HuH-7 (cell line): ENCODE data around the gene GP9.
"Not testable (repeated sequence)": the region's sequence is repeated elsewhere in the genome, so short reads cannot be mapped to it uniquely, and the experiment has no call there.

Experiments used
- DNase-seq: peaks from one replicate; pipeline ENCODE4 v3.0.0; 2011; ENCODE audit warnings: low spot score

GP9 gene

DNA sequence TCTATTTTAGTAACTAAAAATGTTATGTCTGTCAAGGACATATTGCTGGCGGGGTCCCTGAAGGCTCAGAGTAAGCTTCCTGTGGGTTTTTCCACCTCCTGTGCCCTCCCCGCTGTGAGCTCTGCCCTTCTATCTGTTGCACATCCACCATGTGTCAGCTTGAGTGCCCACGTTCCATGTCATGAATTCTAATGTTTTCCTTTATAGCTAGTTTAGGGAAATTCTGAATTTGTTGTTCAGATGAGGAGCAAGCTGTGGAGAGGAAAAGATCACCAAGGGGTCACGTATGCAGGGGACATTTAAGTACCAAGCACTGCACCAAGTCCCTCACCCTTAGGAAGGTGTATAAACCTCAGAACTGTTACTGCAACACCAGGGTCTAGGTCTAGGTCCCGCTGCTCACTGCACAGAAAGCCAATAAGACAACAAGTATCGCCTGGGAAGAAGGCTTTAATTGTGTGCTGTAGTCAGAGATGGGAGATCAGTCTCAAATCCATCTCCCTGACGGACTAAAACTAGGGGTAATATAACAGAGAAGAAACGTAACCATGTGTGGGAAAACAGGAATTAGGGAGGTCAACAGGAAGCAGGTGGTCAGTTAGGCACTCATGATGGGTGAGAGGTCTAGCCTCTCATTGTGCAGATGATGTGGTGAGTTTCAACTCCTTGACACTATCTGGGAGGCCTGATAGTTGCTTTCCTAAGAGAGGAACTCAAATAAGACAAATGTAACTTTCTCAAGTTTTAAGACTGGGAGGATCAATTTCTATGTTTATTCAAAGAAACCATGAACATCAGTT lies 9.7 kb downstream of the GP9 start:
- no peak for DNase-seq

DNA sequence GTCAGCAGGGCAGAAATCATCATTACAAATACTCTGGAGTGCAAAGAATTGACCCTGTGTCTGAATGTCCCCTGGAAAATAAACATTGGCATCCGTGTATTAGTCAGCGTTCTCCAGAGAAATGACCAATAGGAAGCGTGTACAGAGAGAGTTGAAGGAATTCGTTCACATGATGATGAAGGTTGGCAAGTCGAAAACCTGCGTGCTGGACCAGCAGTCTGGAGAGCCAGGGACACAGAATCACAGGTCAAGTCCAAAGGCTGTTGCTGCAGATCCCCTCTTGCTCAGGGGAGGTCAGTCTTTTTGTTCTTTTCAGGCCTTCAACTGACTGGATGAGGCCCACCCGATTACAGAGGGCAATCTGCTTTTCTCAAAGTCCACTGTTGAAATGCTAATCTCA lies 16.6 kb downstream of the GP9 start:
- DNase-seq = no peak

DNA sequence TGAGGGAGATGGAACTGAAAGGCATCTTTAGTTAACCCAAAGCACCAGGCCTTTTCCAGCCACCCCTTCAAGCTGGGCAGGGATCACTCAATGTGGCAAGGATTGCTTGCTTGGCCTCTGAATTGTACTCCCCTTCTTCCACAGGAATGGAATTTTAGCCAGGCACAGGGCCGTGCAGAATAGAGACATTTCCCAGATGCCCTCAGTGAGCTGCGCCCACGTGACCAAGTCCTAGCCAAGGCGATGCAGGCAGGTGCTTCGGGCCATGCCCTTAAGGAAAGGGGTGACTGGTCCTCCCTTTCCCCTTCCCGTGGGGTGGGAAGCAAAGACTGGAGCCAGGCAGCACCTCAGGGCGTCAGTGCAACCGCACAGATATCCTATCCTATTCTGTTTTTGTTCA lies 17.9 kb downstream of the GP9 start:
- no peak for DNase-seq

- no peak for DNase-seq
Observed at GRCh38 chr3:129081503-129081902, 20.9 kb downstream of the GP9 start.

DNA sequence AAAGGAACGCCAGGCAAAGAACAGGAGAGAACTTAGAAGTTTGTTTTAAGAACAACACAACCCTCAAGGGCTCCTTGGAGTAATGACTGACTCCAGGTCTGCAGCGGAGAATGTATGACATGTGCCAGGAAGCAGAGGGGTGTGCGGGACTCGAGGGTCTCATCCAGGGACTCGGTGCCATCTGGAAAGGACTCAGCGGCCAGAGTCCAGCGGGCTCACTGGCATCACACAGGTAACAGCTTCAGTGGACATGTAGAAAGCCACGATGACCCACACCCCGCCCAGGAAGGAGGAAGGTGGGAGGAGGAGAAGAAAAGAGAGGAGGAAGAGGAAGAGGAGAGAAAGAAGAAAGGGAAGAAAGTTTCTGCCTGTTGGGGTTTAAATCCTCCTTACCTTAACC lies 21.4 kb downstream of the GP9 start:
- DNase-seq = no peak

- no peak for DNase-seq
Observed at GRCh38 chr3:129084501-129084900, 23.9 kb downstream of the GP9 start.

DNA sequence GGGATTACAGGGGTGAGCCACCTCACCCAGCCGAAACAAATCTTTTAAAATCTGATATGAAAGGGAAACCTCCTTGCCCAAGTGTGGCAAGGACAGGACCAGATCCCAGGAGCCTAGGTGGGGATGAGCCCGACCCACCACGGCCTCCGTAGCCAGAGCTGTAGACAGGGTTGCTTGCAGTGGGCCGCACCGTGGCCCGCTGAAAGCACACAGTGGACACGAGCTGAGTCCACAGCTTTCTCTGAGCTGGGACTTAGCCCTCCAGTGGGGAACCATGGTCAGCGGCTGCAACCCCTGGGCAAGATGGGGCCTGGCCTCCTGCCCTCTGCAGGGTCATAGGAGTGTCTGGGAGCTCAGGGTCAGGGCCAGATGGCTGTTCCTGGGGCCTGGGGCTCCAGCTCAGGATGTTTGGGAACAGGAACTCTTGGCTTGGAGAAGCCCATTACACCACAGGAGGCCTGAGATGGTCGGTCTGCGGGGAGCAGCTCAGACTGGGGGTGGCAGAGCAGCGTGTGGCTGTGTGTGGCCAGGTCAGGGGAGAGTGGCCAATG lies 24.7 kb downstream of the GP9 start:
- no peak for DNase-seq

DNA sequence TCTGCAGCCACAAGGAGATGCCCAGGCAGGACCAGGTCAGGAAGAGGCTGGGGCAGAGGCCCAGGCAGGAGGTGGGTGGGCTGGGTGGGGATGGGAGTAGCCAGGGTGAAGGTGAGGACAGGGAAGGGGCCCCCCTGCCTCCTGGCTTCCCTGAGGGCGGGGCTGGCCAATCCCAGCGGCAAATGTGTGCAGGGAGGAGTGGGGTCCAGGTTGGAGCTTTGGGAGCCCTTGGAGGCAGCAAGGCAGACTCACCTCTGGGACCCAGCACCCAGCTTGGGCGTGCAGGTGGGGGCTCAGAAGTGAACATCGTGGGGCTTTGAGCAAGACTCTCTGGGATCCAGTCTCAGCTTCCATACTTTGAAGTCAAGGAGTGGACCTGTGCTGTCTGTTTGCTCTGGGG lies 25.2 kb downstream of the GP9 start:
- DNase-seq = no peak

- no peak for DNase-seq
Observed at GRCh38 chr3:129087138-129087702, 26.6 kb downstream of the GP9 start.

- not testable (repeated sequence) for DNase-seq
Observed at GRCh38 chr3:129087904-129088303, 27.3 kb downstream of the GP9 start.

GRCh38 chr3:129088312-129088711 lies 27.7 kb downstream of the GP9 start:
- not testable (repeated sequence) for DNase-seq

- no peak for DNase-seq
Observed at GRCh38 chr3:129095285-129095684, 34.7 kb downstream of the GP9 start.

- no peak for DNase-seq
Observed at GRCh38 chr3:129100274-129100673, 39.7 kb downstream of the GP9 start.

- no peak for DNase-seq
Observed at GRCh38 chr3:129101370-129102138, 41.0 kb downstream of the GP9 start.

GRCh38 chr3:129103296-129103695 lies 42.7 kb downstream of the GP9 start:
- DNase-seq = no peak

DNA sequence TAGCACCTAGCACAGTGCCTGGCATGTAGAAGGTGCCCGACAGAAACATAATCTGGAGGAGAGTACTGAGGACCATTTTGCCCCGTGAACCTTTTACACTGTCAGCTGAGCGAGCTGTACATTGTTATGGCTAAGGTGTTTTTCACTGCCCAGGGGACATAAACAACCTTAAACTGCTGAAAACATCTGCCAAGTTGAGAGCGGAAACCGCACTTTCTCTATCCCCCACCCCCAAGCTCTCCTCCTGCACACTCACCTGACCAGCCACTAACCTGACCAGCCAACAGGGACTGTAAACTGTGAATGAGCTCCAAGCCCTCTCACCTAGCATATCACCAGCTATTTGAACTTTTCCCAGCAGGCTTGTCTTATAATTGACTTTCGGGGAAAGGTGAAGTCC lies 43.5 kb downstream of the GP9 start:
- DNase-seq = no peak

DNA sequence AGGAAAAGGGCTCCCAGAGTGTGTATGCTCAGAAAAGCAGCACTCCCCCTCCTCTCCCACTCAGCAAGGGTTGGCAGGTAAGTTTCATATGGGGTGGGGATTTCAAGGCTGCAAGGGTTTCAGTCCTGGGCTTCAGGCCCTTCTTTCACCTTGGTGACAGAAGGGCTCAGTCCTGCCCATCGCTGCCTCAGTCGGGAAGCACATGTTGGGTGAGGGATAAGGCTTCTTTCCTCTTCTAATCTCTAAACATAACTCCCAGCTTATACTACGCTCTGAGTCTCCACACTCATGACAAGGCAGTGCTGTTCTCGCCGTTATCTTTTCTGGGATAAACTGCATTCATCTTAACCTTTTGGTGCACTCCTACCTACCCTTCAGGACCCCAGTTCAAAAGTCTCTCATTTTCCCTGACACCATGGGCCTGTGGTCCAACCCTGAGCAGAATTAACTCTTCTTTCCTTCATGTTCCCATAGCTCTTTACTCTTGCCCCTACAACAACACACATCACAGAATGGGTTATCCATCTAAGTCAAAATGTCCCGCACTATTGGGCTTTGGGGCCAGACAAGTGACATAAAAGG lies 44.0 kb downstream of the GP9 start:
- DNase-seq = no peak

DNA sequence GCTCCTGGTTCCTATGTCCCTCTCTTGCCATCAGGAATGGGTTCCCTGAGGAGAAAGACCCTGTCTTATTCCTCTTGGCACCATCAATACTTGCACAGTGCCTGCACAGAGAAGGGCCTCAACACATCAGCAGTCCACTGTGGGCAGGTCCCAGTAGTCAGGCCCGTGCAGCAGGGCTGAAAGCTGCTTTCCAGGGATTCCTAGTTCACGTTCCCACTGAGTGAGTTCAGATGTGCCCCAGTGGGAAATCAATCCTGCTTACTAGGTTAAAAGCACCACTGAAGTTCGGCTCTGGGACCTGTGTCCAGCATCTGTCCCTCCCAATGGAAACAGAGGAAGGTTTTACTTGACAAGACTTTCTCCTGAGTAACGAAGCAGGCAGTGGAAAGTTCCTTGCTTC lies 45.3 kb downstream of the GP9 start:
- DNase-seq = no peak

- DNase-seq = no peak
Observed at GRCh38 chr3:129106320-129106719, 45.7 kb downstream of the GP9 start.

DNA sequence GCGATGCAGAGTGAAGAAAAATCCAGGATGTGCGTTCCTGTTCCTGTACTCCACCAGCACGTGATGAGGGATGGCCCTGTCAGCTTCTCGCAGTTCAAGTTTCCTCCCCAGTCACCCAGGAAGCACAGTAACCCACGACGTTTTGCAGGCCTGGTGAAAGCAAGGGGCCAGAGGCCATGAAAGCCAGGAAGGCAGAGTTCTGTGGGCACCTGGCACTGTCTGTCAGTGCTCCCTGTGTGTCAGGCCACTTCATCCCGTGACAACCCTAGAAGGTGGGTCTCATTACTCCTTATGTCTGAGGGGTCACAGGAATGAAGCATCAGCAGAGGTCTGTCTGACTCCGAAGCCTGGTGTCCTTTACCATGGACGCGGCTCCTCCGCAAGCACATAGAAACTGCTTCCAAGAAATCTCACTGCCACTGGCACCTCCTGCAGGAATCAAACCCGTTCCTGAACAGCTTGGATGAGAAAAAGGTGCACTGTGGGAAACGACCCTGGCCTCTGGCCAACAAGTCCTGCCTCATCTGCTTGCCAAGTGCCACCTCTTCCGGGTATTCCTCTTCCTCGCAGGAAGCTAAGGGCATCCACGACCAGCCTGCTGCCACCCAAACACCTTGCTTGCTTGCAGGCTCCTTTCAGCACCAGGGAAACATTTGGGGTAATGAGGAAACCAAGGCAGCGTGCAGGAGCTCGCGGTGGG lies 46.4 kb downstream of the GP9 start:
- no peak for DNase-seq

- DNase-seq = no peak
Observed at GRCh38 chr3:129107793-129108192, 47.2 kb downstream of the GP9 start.
